H9 (cell line): Measurements from ENCODE around the gene CDKL1. TPM values are rescaled to one million over a fixed set of nuclear protein-coding genes. Genes with fewer than 3 reads are reported as not detected.

Source experiments
- DNase-seq: peaks from one replicate; pipeline ENCODE4 v3.0.0-alpha.2; 2017
- H2AFZ ChIP-seq: one replicate; pipeline ENCODE4 v1.6.1; 2013; ENCODE audit warnings: mild to moderate bottlenecking, low read length, control low read depth, moderate library complexity
- H2AK5ac ChIP-seq: 2 replicates; pipeline ENCODE4 v1.6.1; 2013; ENCODE audit warnings: low read length, control low read depth, mixed read lengths; ENCODE audit not compliant: insufficient read length
- H2BK120ac ChIP-seq: one replicate; pipeline ENCODE4 v1.6.1; 2013; ENCODE audit warnings: low read depth, mild to moderate bottlenecking, low read length, control low read depth, inconsistent platforms; ENCODE audit not compliant: poor library complexity, severe bottlenecking
- H2BK12ac ChIP-seq: 2 replicates; pipeline ENCODE4 v1.6.1; 2013; ENCODE audit warnings: low read length, control low read depth, mixed read lengths, low read depth; ENCODE audit not compliant: insufficient read length
- H2BK15ac ChIP-seq: 2 replicates; pipeline ENCODE4 v1.6.1; 2013; ENCODE audit warnings: low read depth, low read length, control low read depth
- H2BK20ac ChIP-seq: one replicate; pipeline ENCODE4 v1.6.1; 2013; ENCODE audit warnings: low read depth, mild to moderate bottlenecking, low read length, control low read depth, inconsistent platforms; ENCODE audit not compliant: poor library complexity, severe bottlenecking
- H2BK5ac ChIP-seq: 2 replicates; pipeline ENCODE4 v1.6.1; 2013; ENCODE audit warnings: low read length, control low read depth, mixed read lengths; ENCODE audit not compliant: insufficient read length
- H3K14ac ChIP-seq: 2 replicates; pipeline ENCODE4 v1.6.1; 2013; ENCODE audit warnings: low read length, control low read depth; ENCODE audit not compliant: insufficient read depth
- H3K18ac ChIP-seq: 2 replicates; pipeline ENCODE4 v1.6.1; 2013; ENCODE audit warnings: low read depth, mild to moderate bottlenecking, mixed read lengths, low read length, control low read depth; ENCODE audit not compliant: insufficient read length
- H3K23ac ChIP-seq: 2 replicates; pipeline ENCODE4 v1.6.1; 2013; ENCODE audit warnings: low read length, control low read depth, mixed read lengths, low read depth; ENCODE audit not compliant: insufficient read length
- H3K23me2 ChIP-seq: 2 replicates; pipeline ENCODE4 v1.6.1; 2013; ENCODE audit warnings: low read depth, mild to moderate bottlenecking, mixed read lengths, low read length, control low read depth; ENCODE audit not compliant: insufficient read length, poor library complexity, severe bottlenecking
- H3K27ac ChIP-seq: 2 replicates; pipeline ENCODE4 v1.5.1; 2013; ENCODE audit warnings: low read length, control low read depth, mixed read lengths, low read depth; ENCODE audit not compliant: insufficient read length
- H3K27me3 ChIP-seq: 2 replicates; pipeline ENCODE4 v1.6.1; 2013; ENCODE audit warnings: low read length, control low read depth, inconsistent platforms; ENCODE audit not compliant: insufficient read depth
- H3K4ac ChIP-seq: 2 replicates; pipeline ENCODE4 v1.6.1; 2013; ENCODE audit warnings: low read depth, mild to moderate bottlenecking, control low read depth, inconsistent platforms, low read length, moderate library complexity
- H3K4me1 ChIP-seq: 2 replicates; pipeline ENCODE4 v1.6.1; 2013; ENCODE audit warnings: low read length, control low read depth, inconsistent platforms; ENCODE audit not compliant: insufficient read depth
- H3K4me2 ChIP-seq: 2 replicates; pipeline ENCODE4 v1.6.1; 2013; ENCODE audit warnings: low read length, control low read depth, mixed read lengths; ENCODE audit not compliant: insufficient read length, insufficient read depth
- H3K56ac ChIP-seq: 2 replicates; pipeline ENCODE4 v1.6.1; 2013; ENCODE audit warnings: low read depth, mild to moderate bottlenecking, mixed read lengths, low read length, control low read depth; ENCODE audit not compliant: insufficient read length
- H3K79me1 ChIP-seq: 2 replicates; pipeline ENCODE4 v1.6.1; 2013; ENCODE audit warnings: low read depth, mild to moderate bottlenecking, moderate library complexity, low read length, control low read depth, inconsistent platforms; ENCODE audit not compliant: insufficient read depth, poor library complexity, severe bottlenecking
- H3K79me2 ChIP-seq: 2 replicates; pipeline ENCODE4 v1.6.1; 2013; ENCODE audit warnings: low read length, control low read depth, inconsistent platforms; ENCODE audit not compliant: insufficient read depth
- H3K9ac ChIP-seq: 2 replicates; pipeline ENCODE4 v1.6.1; 2013; ENCODE audit warnings: low read length, control low read depth, mixed read lengths; ENCODE audit not compliant: insufficient read length; ENCODE audit errors: extremely low read depth
- H3K9me3 ChIP-seq: one replicate; pipeline ENCODE4 v1.6.1; 2013; ENCODE audit warnings: low read depth, low read length, inconsistent platforms; ENCODE audit not compliant: control insufficient read depth
- H3T11ph ChIP-seq: one replicate; pipeline ENCODE4 v1.6.1; 2013; ENCODE audit warnings: mild to moderate bottlenecking, low read length, control low read depth, inconsistent platforms
- H4K20me1 ChIP-seq: one replicate; pipeline ENCODE4 v1.6.1; 2013; ENCODE audit not compliant: control insufficient read depth, insufficient read length, insufficient read depth
- H4K5ac ChIP-seq: 2 replicates; pipeline ENCODE4 v1.6.1; 2013; ENCODE audit warnings: low read depth, mild to moderate bottlenecking, mixed read lengths, low read length, control low read depth; ENCODE audit not compliant: insufficient read length
- H4K8ac ChIP-seq: replicated peaks from 2 replicates; pipeline ENCODE4 v1.6.1; 2013; ENCODE audit warnings: low read length, control low read depth, mixed read lengths, low read depth; ENCODE audit not compliant: insufficient read length
- H4K91ac ChIP-seq: 2 replicates; pipeline ENCODE4 v1.6.1; 2013; ENCODE audit warnings: low read depth, mild to moderate bottlenecking, moderate library complexity, mixed read lengths, low read length, control low read depth; ENCODE audit not compliant: insufficient read length
- H3K27ac Mint-ChIP-seq, 3 experiments: 2 replicates in 2 of 3; 3 replicates in 1 of 3; pipeline ENCODE4 v1.8.0; 2020 to 2021; ENCODE audit warnings: mixed read lengths in 3 of 3, mild to moderate bottlenecking in 1 of 3, moderate library complexity in 1 of 3
- H3K27me3 Mint-ChIP-seq: 2 replicates; pipeline ENCODE4 v1.8.0; 2021; ENCODE audit warnings: low read depth, mild to moderate bottlenecking, moderate library complexity, mixed read lengths
- H3K36me3 Mint-ChIP-seq, 3 experiments: 2 replicates in 2 of 3; 3 replicates in 1 of 3; pipeline ENCODE4 v1.8.0; 2020 to 2021; ENCODE audit warnings: low read depth in 3 of 3, mixed read lengths in 3 of 3; ENCODE audit not compliant: insufficient read depth in 1 of 3
- H3K4me1 Mint-ChIP-seq, 2 experiments: 2 replicates each; pipeline ENCODE4 v1.8.0; 2020; ENCODE audit warnings: mixed read lengths in 2 of 2
- H3K4me3 Mint-ChIP-seq, 2 experiments: 2 replicates in 1 of 2; 3 replicates in 1 of 2; pipeline ENCODE4 v1.8.0; 2020 to 2021; ENCODE audit warnings: mild to moderate bottlenecking in 2 of 2, mixed read lengths in 2 of 2, moderate library complexity in 1 of 2
- H3K9me3 Mint-ChIP-seq, 2 experiments: 2 replicates in 1 of 2; 3 replicates in 1 of 2; pipeline ENCODE4 v1.8.0; 2020; ENCODE audit warnings: mild to moderate bottlenecking in 2 of 2, mixed read lengths in 2 of 2, moderate library complexity in 1 of 2
- WGBS: extraction: QIAGEN DNeasy Blood & Tissue Kit; methylation state at CpG from one replicate; pipeline ENCODE4 v1.1.7; 2013; ENCODE audit warnings: missing lambda C conversion rate, low lambda C conversion rate, mixed read lengths; ENCODE audit not compliant: insufficient read length; ENCODE audit errors: extremely low coverage; 5-methylcytosine and 5-hydroxymethylcytosine counted together
- total RNA-seq: library from RNA; stranded (reverse); gene quantifications from 2 replicates; pipeline ENCODE4 v1.2.1, GENCODE V29; 2021
- TF ChIP-seq, protein P1 (sequence below): fragments of 200-600 bp; sonication (generic); conservative IDR thresholded peaks from 3 replicates; pipeline ENCODE4 v1.8.0; 2021; ENCODE audit warnings: antibody characterized with exemption, mild to moderate bottlenecking

The CDKL1 gene
- total RNA-seq, 1 experiment from 2014 or later = 0.72 TPM

DNA sequence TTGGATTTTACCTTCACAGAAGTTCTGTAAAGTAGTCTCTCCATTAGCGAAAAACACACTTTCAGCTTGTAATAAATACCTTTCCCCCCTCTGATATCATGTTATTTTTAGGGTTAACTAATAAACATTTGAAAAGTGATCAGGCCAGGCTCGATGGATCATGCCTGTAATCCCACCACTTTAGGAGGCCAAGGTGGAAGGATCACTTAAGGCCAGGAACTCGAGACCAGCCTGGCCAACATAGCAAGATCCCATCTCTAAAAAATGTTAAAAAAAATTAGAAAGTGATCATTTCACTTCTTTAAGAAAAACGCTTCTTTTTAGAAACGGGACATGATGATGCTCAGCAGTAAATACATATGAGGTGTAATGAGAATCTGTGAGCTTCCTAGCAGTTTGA, 2.0 kb downstream of the CDKL1 start:
- no peak overlapping the region for H4K5ac ChIP-seq
- H3K4me1 ChIP-seq = peaks cover 4% of the 10 kb centered on the region; the same call in 1 of the 2 replicates

More for the DNA sequence above, 2.0 kb downstream of the CDKL1 start:
- H3K56ac ChIP-seq = no peak overlapping the region
- H3K79me1 ChIP-seq = no peaks in the 10 kb centered on the region
- no peak overlapping the region for H4K8ac ChIP-seq
- no peak for DNase-seq
- H3K23ac ChIP-seq = no peak overlapping the region
- no peak overlapping the region for H2BK12ac ChIP-seq
- H3K27me3 Mint-ChIP-seq = peaks cover 39% of the 10 kb centered on the region
- no peaks in the 10 kb centered on the region for H3K79me2 ChIP-seq
- H3K4ac ChIP-seq = no peak overlapping the region
- H2BK120ac ChIP-seq = no peak overlapping the region
- peaks cover 0 to 3% (median 0%) of the 10 kb centered on the region in 3 experiments; a peak in 2 of 7 replicates for H3K36me3 Mint-ChIP-seq
- no CpG with 5 or more reads among the region's 5 CpGs for WGBS
- no peak overlapping the region for H3K14ac ChIP-seq
- H2BK5ac ChIP-seq = no peak overlapping the region
- no peaks in the 10 kb centered on the region; a peak in 1 of 5 replicates for H3K9me3 Mint-ChIP-seq
- TF ChIP-seq, protein P1, sequence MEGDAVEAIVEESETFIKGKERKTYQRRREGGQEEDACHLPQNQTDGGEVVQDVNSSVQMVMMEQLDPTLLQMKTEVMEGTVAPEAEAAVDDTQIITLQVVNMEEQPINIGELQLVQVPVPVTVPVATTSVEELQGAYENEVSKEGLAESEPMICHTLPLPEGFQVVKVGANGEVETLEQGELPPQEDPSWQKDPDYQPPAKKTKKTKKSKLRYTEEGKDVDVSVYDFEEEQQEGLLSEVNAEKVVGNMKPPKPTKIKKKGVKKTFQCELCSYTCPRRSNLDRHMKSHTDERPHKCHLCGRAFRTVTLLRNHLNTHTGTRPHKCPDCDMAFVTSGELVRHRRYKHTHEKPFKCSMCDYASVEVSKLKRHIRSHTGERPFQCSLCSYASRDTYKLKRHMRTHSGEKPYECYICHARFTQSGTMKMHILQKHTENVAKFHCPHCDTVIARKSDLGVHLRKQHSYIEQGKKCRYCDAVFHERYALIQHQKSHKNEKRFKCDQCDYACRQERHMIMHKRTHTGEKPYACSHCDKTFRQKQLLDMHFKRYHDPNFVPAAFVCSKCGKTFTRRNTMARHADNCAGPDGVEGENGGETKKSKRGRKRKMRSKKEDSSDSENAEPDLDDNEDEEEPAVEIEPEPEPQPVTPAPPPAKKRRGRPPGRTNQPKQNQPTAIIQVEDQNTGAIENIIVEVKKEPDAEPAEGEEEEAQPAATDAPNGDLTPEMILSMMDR = no peak
- no peak overlapping the region for H2BK15ac ChIP-seq
- H3K4me2 ChIP-seq = no peak overlapping the region
- no peak overlapping the region for H3K18ac ChIP-seq
- no peak overlapping the region for H2AK5ac ChIP-seq
- no peak overlapping the region for H3K9ac ChIP-seq
- no peak overlapping the region for H3K4me3 Mint-ChIP-seq
- no peak overlapping the region for H2AFZ ChIP-seq
- peaks cover 10% of the 10 kb centered on the region for H3K23me2 ChIP-seq
- no peak overlapping the region for H4K91ac ChIP-seq
- H3K27ac Mint-ChIP-seq = no peak overlapping the region
- H3T11ph ChIP-seq = no peak overlapping the region
- H2BK20ac ChIP-seq = no peak overlapping the region
- H3K9me3 ChIP-seq = no peaks in the 10 kb centered on the region
- no peak overlapping the region for H3K27ac ChIP-seq
- no peaks in the 10 kb centered on the region; the same call in 1 of the 2 replicates for H3K27me3 ChIP-seq
- H4K20me1 ChIP-seq = no peaks in the 10 kb centered on the region
- peaks cover 12 to 20% of the 10 kb centered on the region in 2 experiments for H3K4me1 Mint-ChIP-seq
